IMR-90 (cell line): Measurements from ENCODE around the gene SCRG1. TPM values are rescaled to one million over a fixed set of nuclear protein-coding genes. Genes with fewer than 3 reads are reported as not detected.

Source experiments
- ATAC-seq: fragments of 200-7000 bp; cut with Tn5 transposase; 2 replicates; pipeline ENCODE4 v1.9.1; 2020; ENCODE audit warnings: low read depth, mild to moderate bottlenecking, moderate library complexity
- BruUV-seq: library from RNA; stranded (reverse); fragments of 400-500 nt; replicated peaks from 2 replicates; lab custom pipeline; 2021; lab: Mats Ljungman, UMichigan
- CTCF ChIA-PET: fragments of 300-600 bp; formaldehyde crosslinking; extraction: SDS; loops from one replicate; lab custom pipeline; 2021; ENCODE audit warnings: antibody characterized with exemption; lab: Yijun Ruan, JAX
- POLR2A ChIA-PET: fragments of 300-600 bp; sonication (Branson Sonifier 250); formaldehyde crosslinking; loops from one replicate; lab custom pipeline; 2022; ENCODE audit warnings: antibody characterized with exemption; ENCODE audit not compliant: unreplicated experiment; lab: Charles Lee
- DNase-seq: peaks from one replicate; pipeline ENCODE4 v3.0.0; 2013
- H2AFZ ChIP-seq: replicated peaks from 2 replicates; pipeline ENCODE3; 2013; ENCODE audit warnings: low read length, mild to moderate bottlenecking; ENCODE audit not compliant: poor library complexity
- H2AK5ac ChIP-seq: 2 replicates; pipeline ENCODE4 v1.6.1; 2013; ENCODE audit warnings: low read depth, low read length, inconsistent platforms
- H2AK9ac ChIP-seq: replicated peaks from 2 replicates; pipeline ENCODE3; 2013; ENCODE audit warnings: mild to moderate bottlenecking, low read depth, low read length, moderate library complexity; ENCODE audit not compliant: poor library complexity
- H2BK120ac ChIP-seq: 2 replicates; pipeline ENCODE4 v1.6.1; 2013; ENCODE audit warnings: low read depth, low read length, inconsistent platforms
- H2BK15ac ChIP-seq: 3 replicates; pipeline ENCODE4 v1.6.1; 2013; ENCODE audit warnings: low read depth, low read length, inconsistent platforms
- H2BK20ac ChIP-seq: 2 replicates; pipeline ENCODE4 v1.6.1; 2013; ENCODE audit warnings: low read depth, mild to moderate bottlenecking, inconsistent platforms, low read length, moderate library complexity
- H2BK5ac ChIP-seq: 2 replicates; pipeline ENCODE4 v1.6.1; 2013; ENCODE audit warnings: mild to moderate bottlenecking, low read depth, low read length, inconsistent platforms; ENCODE audit not compliant: poor library complexity, severe bottlenecking
- H3K14ac ChIP-seq: replicated peaks from 2 replicates; pipeline ENCODE4 v1.6.1; 2013; ENCODE audit warnings: low read depth, low read length, inconsistent platforms
- H3K18ac ChIP-seq: 2 replicates; pipeline ENCODE4 v1.6.1; 2013; ENCODE audit warnings: low read depth, low read length, control low read depth
- H3K23ac ChIP-seq: 2 replicates; pipeline ENCODE4 v1.6.1; 2013; ENCODE audit warnings: low read depth, low read length, inconsistent platforms
- H3K27ac ChIP-seq: 2 replicates; pipeline ENCODE4 v1.5.1; 2013; ENCODE audit warnings: mild to moderate bottlenecking, control low read depth, low read length; ENCODE audit not compliant: insufficient read depth
- H3K27me3 ChIP-seq: 2 replicates; pipeline ENCODE4 v1.6.1; 2013; ENCODE audit warnings: low read length; ENCODE audit not compliant: control insufficient read depth, insufficient read depth
- H3K36me3 ChIP-seq: 2 replicates; pipeline ENCODE4 v1.6.1; 2013; ENCODE audit warnings: low read length, mixed read lengths; ENCODE audit not compliant: control insufficient read depth, insufficient read depth
- H3K4ac ChIP-seq: 2 replicates; pipeline ENCODE4 v1.6.1; 2013; ENCODE audit warnings: low read depth, low read length, inconsistent platforms
- H3K4me1 ChIP-seq: 2 replicates; pipeline ENCODE4 v1.6.1; 2013; ENCODE audit warnings: low read length, mixed read lengths; ENCODE audit not compliant: control insufficient read depth, insufficient read depth
- H3K4me2 ChIP-seq: 2 replicates; pipeline ENCODE4 v1.6.1; 2013; ENCODE audit warnings: low read depth, mild to moderate bottlenecking, control low read depth, low read length, moderate library complexity
- H3K4me3 ChIP-seq: 2 replicates; pipeline ENCODE4 v1.5.1; 2013; ENCODE audit warnings: low read depth, mild to moderate bottlenecking, control low read depth, low read length, moderate library complexity; ENCODE audit not compliant: insufficient read depth
- H3K56ac ChIP-seq: 2 replicates; pipeline ENCODE4 v1.6.1; 2013; ENCODE audit warnings: low read length, inconsistent platforms; ENCODE audit not compliant: insufficient read depth; ENCODE audit errors: extremely low read depth
- H3K79me1 ChIP-seq, 2 experiments: 2 replicates each; pipeline ENCODE4 v1.6.1; 2013; ENCODE audit warnings: low read length in 2 of 2, inconsistent platforms in 1 of 2, low read depth in 1 of 2
- H3K9ac ChIP-seq: 2 replicates; pipeline ENCODE4 v1.6.1; 2013; ENCODE audit warnings: low read depth, low read length, control low read depth
- H3K9me1 ChIP-seq: 2 replicates; pipeline ENCODE4 v1.6.1; 2013; ENCODE audit warnings: low read length, inconsistent platforms; ENCODE audit not compliant: insufficient read depth
- H3K9me3 ChIP-seq: 2 replicates; pipeline ENCODE4 v1.6.1; 2013; ENCODE audit warnings: low read length; ENCODE audit not compliant: control insufficient read depth, insufficient read depth
- H4K20me1 ChIP-seq: 2 replicates; pipeline ENCODE4 v1.6.1; 2013; ENCODE audit warnings: low read length, inconsistent platforms; ENCODE audit not compliant: insufficient read depth
- H4K5ac ChIP-seq: 2 replicates; pipeline ENCODE4 v1.6.1; 2013; ENCODE audit warnings: mild to moderate bottlenecking, low read depth, low read length, control low read depth
- H4K8ac ChIP-seq, 2 experiments: 2 replicates each; pipeline ENCODE4 v1.6.1; 2013; ENCODE audit warnings: low read depth in 2 of 2, low read length in 2 of 2, control low read depth in 1 of 2, inconsistent platforms in 1 of 2
- H4K91ac ChIP-seq: 2 replicates; pipeline ENCODE4 v1.6.1; 2013; ENCODE audit warnings: low read depth, low read length, inconsistent platforms; ENCODE audit not compliant: insufficient read depth
- BHLHE40 ChIP-seq: fragments of 150-350 bp; IDR thresholded peaks from 2 replicates; pipeline ENCODE4 v1.6.1; 2016; ENCODE audit warnings: mild to moderate bottlenecking, low read depth, low read length
- MAFK ChIP-seq: IDR thresholded peaks from 2 replicates; pipeline ENCODE4 v1.6.1; 2012; ENCODE audit warnings: low read depth, low read length, improper control_type of control experiment
- MAZ ChIP-seq: IDR thresholded peaks from 2 replicates; pipeline ENCODE4 v1.6.1; 2012; ENCODE audit warnings: low read depth, mild to moderate bottlenecking, low read length, improper control_type of control experiment, moderate library complexity, borderline replicate concordance
- MXI1 ChIP-seq: IDR thresholded peaks from 2 replicates; pipeline ENCODE4 v1.6.1; 2012; ENCODE audit warnings: low read depth, mild to moderate bottlenecking, low read length, moderate library complexity, borderline replicate concordance
- POLR2A ChIP-seq: IDR thresholded peaks from 2 replicates; pipeline ENCODE4 v1.6.1; 2012; ENCODE audit warnings: mild to moderate bottlenecking, low read depth, low read length
- RCOR1 ChIP-seq: IDR thresholded peaks from 2 replicates; pipeline ENCODE4 v1.6.1; 2012; ENCODE audit warnings: mild to moderate bottlenecking, low read length, improper control_type of control experiment; ENCODE audit not compliant: insufficient replicate concordance
- WGBS, 2 experiments: methylation state at CpG; one replicate each; pipeline versions ENCODE4 v1.1.5 to v1.1.7; 2013; ENCODE audit warnings: missing lambda C conversion rate in 2 of 2; ENCODE audit not compliant: insufficient read length in 1 of 2; ENCODE audit errors: extremely low coverage in 2 of 2; 5-methylcytosine and 5-hydroxymethylcytosine counted together
- dilution Hi-C: fragments of 300-500 bp; cut with HindIII; formaldehyde crosslinking; loops from one replicate; pipeline ENCODE4 v1.14.3; 2018; ENCODE audit warnings: low sequenced_read_pairs; ENCODE audit not compliant: unreplicated experiment
- in situ Hi-C: fragments of 300-500 bp; cut with MboI; formaldehyde crosslinking; loops from 3 replicates; pipeline ENCODE4 v1.14.3; 2019; ENCODE audit warnings: low sequenced_read_pairs, inconsistent platforms, mixed read lengths
- intact Hi-C: fragments of 100-400 bp; cut with micrococcal nuclease; formaldehyde crosslinking; loops from 2 replicates; pipeline ENCODE4 v1.10.0; 2022
- polyA plus RNA-seq, 3 experiments: library from polyadenylated mRNA; depleted of rRNA; stranded (reverse); fragments of >200 nt; gene quantifications; 2 replicates each; pipeline ENCODE4 v1.2.3, GENCODE V29; 2012; ENCODE audit warnings: low replicate concordance in 1 of 3
- total RNA-seq: library from RNA; depleted of rRNA; stranded (reverse); fragments of >200 nt; gene quantifications from 2 replicates; pipeline ENCODE4 v1.2.3, GENCODE V29; 2012
- TF ChIP-seq, protein P1 (sequence below): fragments of 150-350 bp; IDR thresholded peaks from 2 replicates; pipeline ENCODE4 v1.6.1; 2017; ENCODE audit warnings: mild to moderate bottlenecking, antibody characterized with exemption, low read length, low read depth

Gene SCRG1
- total and polyA plus RNA-seq, 2 of the 4 experiments (the other 2 are of a cell fraction): under 0.01 to 0.22 TPM

DNA sequence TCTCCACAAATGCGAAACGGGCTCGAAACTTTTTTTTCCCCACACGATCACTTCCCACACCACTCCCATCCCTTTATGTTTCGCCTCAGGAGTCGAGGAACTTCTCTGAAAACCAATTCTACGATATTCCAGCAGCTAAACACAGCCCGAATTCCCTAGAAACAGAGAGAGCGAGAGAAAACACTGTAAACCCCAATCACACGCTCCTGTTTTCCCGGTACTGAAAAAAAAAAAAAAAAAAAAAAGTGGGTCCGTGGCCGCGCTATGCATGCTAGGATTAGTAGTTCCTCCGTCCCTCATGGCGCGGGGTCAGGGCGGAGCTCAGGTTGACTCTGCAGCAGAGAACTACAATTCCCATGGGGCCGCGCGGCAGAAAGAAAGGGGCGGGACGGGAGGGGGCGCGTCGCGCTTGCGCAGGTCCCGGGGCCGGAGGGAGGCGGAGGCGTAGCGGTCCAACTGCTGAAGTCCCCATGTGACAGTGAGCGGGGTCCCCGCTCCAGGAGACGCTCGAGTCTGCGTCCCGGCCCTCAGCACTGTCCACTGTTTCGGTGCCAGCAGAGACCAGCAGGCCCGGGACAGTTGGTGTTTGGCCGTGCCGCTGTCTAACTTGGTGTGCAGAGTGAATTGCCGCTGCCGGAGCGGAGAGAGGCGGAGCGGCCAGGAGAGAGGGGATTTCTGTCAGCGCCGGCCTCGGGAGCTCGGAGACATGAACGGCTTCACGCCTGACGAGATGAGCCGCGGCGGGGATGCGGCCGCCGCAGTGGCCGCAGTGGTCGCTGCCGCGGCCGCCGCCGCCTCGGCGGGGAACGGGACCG is 28.2 kb downstream of the SCRG1 start, which contains the start of gene SAP30:
SAP30 (plus strand) TSS at position 478 of the 815 bp plus-strand sequence; CDS start at position 707, 229 bp downstream.
- peak within 1 kb of the TSS; percentile 80 for H3K14ac ChIP-seq
- no peaks in the 10 kb centered on the region; the same call in 1 of the 2 replicates for H3K4me1 ChIP-seq
- H2BK15ac ChIP-seq: 0 out of 3 replicates have a peak within 1 kb of the TSS, but pooled peaks have one; percentile 37
- H4K8ac ChIP-seq: peak within 1 kb of the TSS; percentile 65 to 87; a peak in 3 of 4 replicates
- H3K4ac ChIP-seq: peak within 1 kb of the TSS; percentile 84
- TF ChIP-seq MXI1: peak; percentile 90
- TF ChIP-seq, protein P1, sequence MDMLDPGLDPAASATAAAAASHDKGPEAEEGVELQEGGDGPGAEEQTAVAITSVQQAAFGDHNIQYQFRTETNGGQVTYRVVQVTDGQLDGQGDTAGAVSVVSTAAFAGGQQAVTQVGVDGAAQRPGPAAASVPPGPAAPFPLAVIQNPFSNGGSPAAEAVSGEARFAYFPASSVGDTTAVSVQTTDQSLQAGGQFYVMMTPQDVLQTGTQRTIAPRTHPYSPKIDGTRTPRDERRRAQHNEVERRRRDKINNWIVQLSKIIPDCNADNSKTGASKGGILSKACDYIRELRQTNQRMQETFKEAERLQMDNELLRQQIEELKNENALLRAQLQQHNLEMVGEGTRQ: peak; percentile 79
- TF ChIP-seq MAFK: no peak
- no peak for TF ChIP-seq BHLHE40
- peak; percentile 81 for TF ChIP-seq POLR2A
- TF ChIP-seq MAZ: peak; percentile 70; the same call in 1 of the 2 replicates
- TF ChIP-seq RCOR1: no peak
- peak; percentile 91 for ATAC-seq
- H3K9me3 ChIP-seq: no peaks in the 10 kb centered on the region
- H3K27me3 ChIP-seq: no peaks in the 10 kb centered on the region
- H3K18ac ChIP-seq: peak within 1 kb of the TSS; percentile 78
- H3K23ac ChIP-seq: peak within 1 kb of the TSS; percentile 92
- intact Hi-C loops (loop anchor here (1.0 to 5.0 kb wide), 2 partner anchors 36 to 912 kb away; partner anchors contain the start of genes CEP44, FBXO8 and HMGB2), in situ Hi-C loops (no loop called here), dilution Hi-C loops (no loop called here)
- ChIA-PET POLR2A (interaction anchor here (0.6 to 1.4 kb wide), 3 partner anchors 36 to 513 kb away, joined by 3 to 12 read pairs (median 4); partner anchors contain the start of gene HMGB2), CTCF (no interaction called here)
- peak within 1 kb of the TSS; percentile 97 for H2AFZ ChIP-seq
- peak within 1 kb of the TSS; percentile 60; the same call in 1 of the 2 replicates for H2BK120ac ChIP-seq
- 0% methylated on average over 38 of the region's 72 CpGs; no CpG with 5 or more reads in 1 of the 2 experiments for WGBS, 2 experiments
- peak within 1 kb of the TSS; percentile 96 for H3K4me3 ChIP-seq
- H2BK5ac ChIP-seq: peak within 1 kb of the TSS; percentile 86
- peak within 1 kb of the TSS; percentile 78 for H3K27ac ChIP-seq
- peak within 1 kb of the TSS; percentile 96 for H3K4me2 ChIP-seq
- DNase-seq: peak; percentile 98
- peak within 1 kb of the TSS; percentile 95 for H2AK9ac ChIP-seq
- peak within 1 kb of the TSS; percentile 95 for H3K9ac ChIP-seq
- H2BK20ac ChIP-seq: no peak within 1 kb of the TSS
- H3K36me3 ChIP-seq: peaks cover 1% of the 10 kb centered on the region; the same call in 1 of the 2 replicates
- H2AK5ac ChIP-seq: peak within 1 kb of the TSS; percentile 57; the same call in 1 of the 2 replicates
- no peaks in the 10 kb centered on the region for H4K20me1 ChIP-seq
- H4K91ac ChIP-seq: peak within 1 kb of the TSS; percentile 83
- peaks cover 4 to 9% of the 10 kb centered on the region in 2 experiments for H3K79me1 ChIP-seq
- H4K5ac ChIP-seq: peak within 1 kb of the TSS; percentile 71
- H3K9me1 ChIP-seq: 0 out of 2 replicates have a peak, but pooled peaks cover 3% of the 10 kb centered on the region
- BruUV-seq: no TSS peak
- peak within 1 kb of the TSS; percentile 91 for H3K56ac ChIP-seq
